ENCODE results near the gene KRT83. TPM values are rescaled to one million over a fixed set of nuclear protein-coding genes. Genes with fewer than 3 reads are reported as not detected.

KRT83 gene
- total RNA-seq, 1 experiment from 2014 or later: not detected

GRCh38 chr12:52324153-52324444, 2.9 kb upstream of the KRT83 start:
- Histone ChIP-seq H3K4ac (ENCODE audit: low read depth, low read length) (no peak overlapping the region), H3K18ac (ENCODE audit: insufficient read length, low read depth, low read length) (no peak overlapping the region), H3K79me2 (ENCODE audit: insufficient read depth, low read length) (no peaks in the 10 kb centered on the region), H3K4me2 (ENCODE audit: insufficient read depth, insufficient read length, low read length) (no peak overlapping the region), H3K27me3 (ENCODE audit: insufficient read depth, low read length) (no peaks in the 10 kb centered on the region), H3K27ac (ENCODE audit: insufficient read length, low read depth, low read length) (no peak overlapping the region), H3K4me1 (ENCODE audit: insufficient read depth, low read length) (0 out of 2 replicates have a peak, but pooled peaks cover 2% of the 10 kb centered on the region), H3K23ac (ENCODE audit: insufficient read length, low read depth, low read length) (no peak overlapping the region), H2BK12ac (ENCODE audit: insufficient read length, low read depth, low read length) (no peak overlapping the region), H4K91ac (ENCODE audit: insufficient read length, low read depth, low read length) (no peak overlapping the region), H2BK120ac (ENCODE audit: low read depth, low read length, poor library complexity, severe bottlenecking) (no peak overlapping the region), H3T11ph (ENCODE audit: low read length) (no peak overlapping the region), H2BK15ac (ENCODE audit: low read depth, low read length) (no peak overlapping the region), H4K5ac (ENCODE audit: insufficient read length, low read depth, low read length) (no peak overlapping the region), H2AFZ (ENCODE audit: low read length) (no peak overlapping the region), H3K23me2 (ENCODE audit: insufficient read length, low read depth, low read length, poor library complexity, severe bottlenecking) (no peaks in the 10 kb centered on the region), H4K20me1 (ENCODE audit: control insufficient read depth, insufficient read depth, insufficient read length) (no peaks in the 10 kb centered on the region), H3K79me1 (ENCODE audit: insufficient read depth, low read depth, low read length, poor library complexity, severe bottlenecking) (no peaks in the 10 kb centered on the region), H2AK5ac (ENCODE audit: insufficient read length, low read length) (no peak overlapping the region), H2BK5ac (ENCODE audit: insufficient read length, low read length) (no peak overlapping the region), H3K9me3 (ENCODE audit: control insufficient read depth, low read depth, low read length) (no peaks in the 10 kb centered on the region), H3K14ac (ENCODE audit: insufficient read depth, low read length) (no peak overlapping the region), H4K8ac (replicated peaks; ENCODE audit: insufficient read length, low read depth, low read length) (no peak overlapping the region), H3K56ac (ENCODE audit: insufficient read length, low read depth, low read length) (no peak overlapping the region), H3K9ac (ENCODE audit: extremely low read depth, insufficient read length, low read length) (no peak overlapping the region), H2BK20ac (ENCODE audit: low read depth, low read length, poor library complexity, severe bottlenecking) (no peak overlapping the region)
- no peak for TF ChIP-seq CTCF (conservative IDR thresholded peaks at IDR 0.05)
- no peaks in the 10 kb centered on the region for H3K9me3 Mint-ChIP-seq
- peaks cover 34% of the 10 kb centered on the region for H3K27me3 Mint-ChIP-seq (ENCODE audit: low read depth)
- H3K27ac Mint-ChIP-seq: no peak overlapping the region
- no peak for DNase-seq
- no peak overlapping the region for H3K4me3 Mint-ChIP-seq
- peaks cover 5 to 8% of the 10 kb centered on the region in 2 experiments; a peak in 2 of 4 replicates for H3K4me1 Mint-ChIP-seq
- no CpG with 5 or more reads among the region's 3 CpGs for WGBS (ENCODE audit: extremely low coverage, insufficient read length, low lambda C conversion rate)
- no peaks in the 10 kb centered on the region for H3K36me3 Mint-ChIP-seq (ENCODE audit: insufficient read depth in 1 of 3, low read depth in 3 of 3)
